Skin of body (tissue), 2 donors: Measurements from ENCODE around the gene PDLIM1. TPM values are rescaled to one million over a fixed set of nuclear protein-coding genes. Genes with fewer than 3 reads are reported as not detected.

Source experiments
- DNase-seq: peaks from one replicate; lab custom pipeline; 2025; lab: John Stamatoyannopoulos, UW
- total RNA-seq: library from RNA; depleted of rRNA; stranded (reverse); fragments of >200 nt; gene quantifications from one replicate; pipeline ENCODE4 v1.2.3, GENCODE V29; 2014

Gene PDLIM1
- total RNA-seq, 1 donor from 2014 or later: 21.9 TPM

DNA sequence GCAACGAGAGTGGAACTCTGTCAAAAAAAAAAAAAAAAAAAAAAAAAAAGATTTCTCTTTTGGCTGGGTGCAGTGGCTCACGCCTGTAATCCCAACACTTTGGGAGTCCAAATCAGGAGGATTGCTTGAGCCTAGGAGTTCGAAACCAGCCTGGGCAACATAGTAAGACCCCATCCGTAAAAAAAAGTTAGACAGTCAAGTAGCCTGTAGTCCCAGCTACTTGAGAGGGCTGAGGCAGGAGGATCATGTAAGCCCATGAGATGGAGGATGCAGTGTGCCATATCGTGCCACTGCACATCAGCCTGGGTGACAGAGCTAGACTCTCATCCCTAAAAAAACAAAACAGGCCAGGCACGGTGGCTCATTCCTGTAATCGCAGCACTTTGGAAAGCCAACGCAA lies 25.2 kb downstream of the PDLIM1 start:
- no peak for DNase-seq

DNA sequence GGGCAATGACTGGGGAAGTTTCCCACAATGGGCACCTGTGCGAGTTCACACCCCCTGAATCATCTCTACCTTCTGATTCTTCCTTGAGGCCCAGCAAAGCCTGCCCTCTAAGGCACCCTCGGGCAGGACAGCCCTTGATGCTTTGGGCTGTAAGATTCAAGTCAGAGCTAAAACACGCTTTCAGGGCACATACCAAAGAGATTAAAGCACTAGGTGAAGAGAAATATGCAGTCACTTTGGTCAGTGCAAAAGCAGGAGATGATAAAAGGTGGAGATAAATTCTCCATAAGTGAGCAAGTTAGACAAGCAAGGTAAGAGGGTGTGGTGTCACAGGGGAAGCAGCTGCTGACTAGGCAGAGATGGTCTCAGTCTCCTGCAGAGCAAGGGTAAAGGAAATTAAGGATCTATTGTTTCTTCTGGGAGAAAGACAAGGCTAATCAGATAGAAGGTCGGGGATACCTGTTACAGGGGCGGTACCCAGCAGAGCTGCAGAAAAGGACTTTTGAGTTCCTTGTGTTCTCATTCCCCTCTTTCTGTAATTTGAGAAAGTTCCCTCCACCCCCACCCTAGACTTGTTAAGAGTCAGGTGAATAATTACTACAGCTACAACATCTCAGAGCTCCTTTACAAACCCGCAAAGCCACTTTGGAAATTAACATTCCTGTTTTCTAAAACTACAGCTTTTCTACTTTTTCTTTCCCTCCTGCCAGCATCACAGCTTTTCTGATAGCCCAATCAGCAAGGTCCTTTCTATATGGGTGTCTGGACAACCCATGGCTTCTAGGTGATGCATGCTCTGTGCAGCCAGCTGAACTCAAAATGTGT lies 26.4 kb downstream of the PDLIM1 start:
- no peak for DNase-seq

DNA sequence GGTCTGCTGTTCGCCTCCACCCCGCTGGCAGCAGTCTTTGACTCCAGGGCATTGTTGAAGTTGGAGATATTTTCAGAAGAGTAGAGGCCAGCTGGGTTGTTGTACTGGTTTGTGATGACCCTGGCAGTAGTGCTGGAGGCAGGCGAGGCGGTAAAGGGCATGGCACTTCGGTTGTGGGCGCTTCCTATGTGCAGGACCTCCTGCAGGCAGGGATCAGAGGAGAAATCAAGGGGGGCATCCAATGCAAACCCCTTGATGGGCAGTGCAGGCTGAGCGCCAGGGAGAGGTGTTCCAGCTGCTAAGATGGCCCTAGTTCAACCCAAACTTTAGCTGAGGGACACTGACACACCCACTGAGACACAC lies 27.0 kb downstream of the PDLIM1 start:
- no peak for DNase-seq

DNA sequence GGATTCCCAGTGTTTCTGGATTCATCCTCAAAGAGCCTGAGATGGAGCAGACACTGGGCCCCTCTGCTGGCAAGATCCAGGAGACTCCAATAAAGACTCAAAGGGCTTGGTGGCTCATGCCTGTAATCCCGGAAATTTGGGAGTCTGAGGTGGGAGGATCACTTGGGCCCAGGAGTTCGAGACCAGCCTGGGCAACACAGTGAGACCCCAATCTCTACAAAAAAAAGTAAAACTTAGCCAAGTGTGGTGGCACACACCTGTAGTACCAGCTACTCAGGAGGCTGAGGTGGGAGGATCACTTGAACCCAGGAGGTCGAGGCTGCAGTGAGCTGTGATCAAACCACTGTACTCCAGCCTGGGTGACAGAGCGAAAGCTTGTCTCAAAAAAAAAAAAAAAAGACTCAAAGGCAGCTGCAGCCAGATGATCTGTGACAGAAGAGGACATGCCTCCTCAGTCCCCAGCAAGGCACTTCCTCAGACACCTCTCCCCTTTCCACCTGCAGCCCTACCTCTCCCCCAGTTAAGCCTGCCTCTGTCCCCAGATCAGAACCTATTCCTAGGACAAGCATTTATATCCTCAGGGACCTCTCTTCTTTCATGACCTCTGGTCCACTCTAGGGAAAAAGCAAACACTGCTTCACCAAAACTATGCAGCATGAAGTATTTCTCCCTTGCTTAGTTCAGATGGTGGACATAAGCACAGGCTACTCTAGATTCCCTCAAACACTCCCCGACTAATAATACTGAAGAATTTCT lies 27.9 kb downstream of the PDLIM1 start:
- no peak for DNase-seq

DNA sequence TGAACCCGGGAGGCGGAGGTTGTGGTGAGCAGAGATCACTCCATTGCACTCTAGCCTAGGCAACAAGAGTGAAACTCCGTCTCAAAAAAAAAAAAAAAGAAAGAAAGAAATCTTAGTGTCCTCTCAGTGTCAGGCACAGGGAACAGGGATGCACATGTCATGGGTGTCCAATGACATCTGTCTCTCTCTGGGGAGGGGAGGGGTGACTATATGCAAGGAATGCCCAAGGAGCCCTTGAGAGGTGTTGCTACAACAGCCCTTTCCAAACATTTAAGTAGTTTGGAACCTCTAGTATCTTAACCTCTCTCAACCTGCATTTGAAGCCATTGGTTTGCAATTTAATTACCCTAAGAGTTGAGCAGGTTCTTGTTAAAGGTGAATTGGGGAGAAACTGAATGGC lies 28.9 kb downstream of the PDLIM1 start:
- DNase-seq: no peak

DNA sequence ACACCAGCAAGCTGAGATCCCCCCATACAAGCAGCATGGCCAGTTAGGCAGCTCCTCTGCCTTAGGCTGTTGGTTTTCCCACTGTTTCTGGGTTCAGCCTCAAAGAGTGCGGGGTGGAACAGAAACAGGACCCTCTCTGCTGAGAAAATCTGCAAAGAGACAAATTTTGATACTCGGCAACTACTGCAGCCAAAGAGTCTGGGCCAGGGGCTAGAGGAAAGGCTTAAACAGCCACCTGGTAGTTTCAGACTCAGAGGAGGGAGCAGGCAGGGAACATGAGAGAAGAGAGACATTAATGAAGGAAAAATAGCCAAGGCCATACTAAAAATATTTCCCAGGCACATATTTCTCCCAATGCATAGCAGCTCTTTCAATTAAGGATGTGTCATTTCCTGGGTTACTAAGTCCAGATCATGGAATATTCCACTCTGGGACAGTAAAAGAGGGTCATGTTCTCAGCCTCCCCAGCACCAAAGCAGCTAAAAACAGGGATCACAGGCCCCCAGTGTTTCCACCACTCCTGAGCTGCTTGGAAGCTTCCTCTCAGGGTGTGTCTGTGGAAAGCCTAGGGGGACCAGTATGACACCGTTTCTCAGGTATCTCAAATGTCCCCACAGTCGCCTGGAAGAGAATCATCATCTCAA lies 29.8 kb downstream of the PDLIM1 start:
- DNase-seq: no peak

DNA sequence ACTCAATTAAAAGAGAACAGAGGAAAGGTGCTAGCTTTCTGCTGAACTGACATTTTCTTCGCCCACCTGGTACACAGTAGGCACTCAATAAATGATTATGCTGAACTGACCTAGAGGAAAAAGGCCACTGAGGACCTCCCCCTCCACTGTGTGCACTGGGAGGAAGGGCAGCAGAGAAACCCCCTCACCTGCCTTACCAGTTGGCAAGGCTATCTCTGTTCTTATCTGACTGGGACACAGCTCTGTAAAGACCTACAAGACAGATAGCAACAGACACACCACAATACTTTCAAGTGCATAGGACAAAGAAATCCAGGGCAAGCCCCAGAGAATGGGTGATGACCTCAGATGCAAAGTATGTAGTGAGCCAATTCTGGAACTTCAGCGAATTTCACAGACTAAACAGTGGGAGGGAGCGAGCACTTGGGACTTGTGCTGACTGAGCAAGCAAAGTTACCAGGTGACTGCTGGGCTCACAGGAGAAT lies 30.4 kb downstream of the PDLIM1 start:
- DNase-seq: no peak

DNA sequence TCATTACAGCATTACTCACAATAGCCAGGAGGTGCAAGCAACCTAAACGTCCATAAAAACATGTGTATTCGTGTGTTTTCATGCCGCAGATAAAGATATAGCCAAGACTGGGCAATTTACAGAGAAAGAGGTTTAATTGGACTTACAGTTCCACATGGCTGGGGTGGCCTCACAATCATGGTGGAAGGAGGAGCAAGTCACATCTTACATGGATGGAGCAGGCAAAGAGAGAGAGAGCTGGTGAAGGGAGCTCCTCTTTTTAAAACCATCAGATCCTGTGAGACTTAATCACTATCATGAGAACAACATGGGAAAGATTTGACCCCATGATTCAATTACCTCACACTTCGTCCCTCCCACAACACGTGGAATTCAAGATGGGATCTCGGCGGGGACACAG lies 33.0 kb downstream of the PDLIM1 start:
- no peak for DNase-seq

DNA sequence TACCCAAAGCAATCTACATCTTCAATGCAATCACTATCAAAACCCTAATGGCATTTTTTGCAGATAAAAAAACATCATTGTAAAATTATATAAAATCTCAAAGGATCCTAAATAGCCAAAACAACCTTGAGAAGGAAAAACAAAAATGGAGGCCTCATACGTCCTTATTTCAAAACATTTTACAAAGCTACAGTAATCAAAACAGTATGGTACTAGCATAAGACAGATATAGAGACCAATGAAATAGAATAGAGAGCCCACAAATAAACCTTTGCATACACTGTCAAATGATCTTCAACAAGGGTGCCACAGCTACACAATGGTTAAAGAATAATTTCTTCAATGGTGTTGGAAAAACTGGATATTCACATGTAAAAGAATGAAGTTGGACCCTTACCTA lies 34.5 kb downstream of the PDLIM1 start:
- no peak for DNase-seq

DNA sequence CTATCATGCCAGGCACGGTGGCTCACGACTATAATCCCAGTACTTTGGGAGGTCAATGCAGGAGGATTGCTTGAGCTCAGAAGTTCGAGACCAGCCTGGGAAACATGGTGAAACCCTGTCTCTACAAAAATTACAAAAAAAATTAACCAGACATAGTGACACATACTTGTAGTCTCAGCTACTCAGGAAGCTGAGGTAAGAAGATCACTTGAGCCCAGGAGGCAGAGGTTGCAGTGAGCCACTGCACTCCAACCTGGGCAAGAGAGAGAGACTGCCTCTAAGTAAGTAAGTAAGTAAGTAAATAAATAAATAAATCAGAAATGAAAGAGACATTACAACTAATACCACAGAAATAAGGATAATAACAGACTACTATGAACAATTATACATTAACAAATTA lies 36.2 kb downstream of the PDLIM1 start:
- no peak for DNase-seq

DNA sequence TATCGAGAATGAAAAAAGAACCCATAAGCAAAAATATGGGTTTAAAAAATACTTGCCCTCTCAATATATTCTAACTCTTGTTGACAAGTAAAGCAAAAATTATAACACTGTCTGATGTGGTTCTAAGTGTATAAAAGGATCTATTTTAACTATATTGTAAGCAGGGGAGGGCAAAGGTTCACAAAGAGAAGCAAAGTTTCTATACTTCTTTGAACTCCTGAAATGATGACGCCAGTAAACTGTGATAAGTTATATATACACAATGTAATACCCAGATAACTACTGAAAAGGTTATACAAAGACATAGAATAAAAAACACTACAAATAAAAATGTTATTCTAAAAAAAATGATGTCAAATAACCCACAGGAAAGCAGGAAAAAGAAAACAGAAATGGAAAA lies 37.1 kb downstream of the PDLIM1 start:
- DNase-seq: no peak

DNA sequence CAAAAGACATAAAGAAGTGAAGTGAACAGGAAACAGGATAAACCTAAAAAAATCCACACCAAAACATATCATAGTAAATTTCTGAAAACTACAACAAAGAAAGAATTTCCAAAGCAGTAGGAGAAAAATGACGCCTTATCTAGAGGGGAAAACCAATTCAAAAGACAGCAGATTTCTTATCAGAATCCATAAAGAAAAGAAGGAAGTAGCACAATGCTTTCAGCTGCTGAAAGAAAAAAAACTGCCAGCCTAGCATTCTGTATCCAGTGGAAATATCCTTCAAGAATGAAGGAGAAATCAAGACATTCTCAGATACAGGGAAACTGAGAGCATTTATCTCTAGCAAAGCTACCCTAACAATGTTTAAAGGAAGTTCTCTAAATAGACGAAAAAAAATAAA lies 37.8 kb downstream of the PDLIM1 start:
- no peak for DNase-seq

DNA sequence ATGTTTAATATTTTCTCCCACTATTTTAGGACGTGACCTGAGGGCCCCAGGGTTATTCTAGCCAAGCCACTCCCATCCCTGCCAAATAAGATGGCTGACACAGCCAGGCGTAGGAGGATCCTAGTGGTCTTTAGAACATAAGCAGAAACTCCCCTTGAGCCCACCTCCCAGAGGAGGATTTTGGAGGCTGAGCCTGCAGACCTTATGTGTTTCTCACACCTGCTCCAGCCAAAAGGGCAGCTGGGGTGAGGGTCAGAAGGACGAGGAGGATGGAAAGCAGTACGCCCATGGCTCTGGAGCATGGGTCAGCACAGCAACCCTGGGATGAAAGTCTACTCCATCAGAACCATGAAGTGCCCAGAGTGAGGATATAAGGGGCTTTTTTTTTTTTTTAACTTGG lies 39.9 kb downstream of the PDLIM1 start:
- DNase-seq: no peak

DNA sequence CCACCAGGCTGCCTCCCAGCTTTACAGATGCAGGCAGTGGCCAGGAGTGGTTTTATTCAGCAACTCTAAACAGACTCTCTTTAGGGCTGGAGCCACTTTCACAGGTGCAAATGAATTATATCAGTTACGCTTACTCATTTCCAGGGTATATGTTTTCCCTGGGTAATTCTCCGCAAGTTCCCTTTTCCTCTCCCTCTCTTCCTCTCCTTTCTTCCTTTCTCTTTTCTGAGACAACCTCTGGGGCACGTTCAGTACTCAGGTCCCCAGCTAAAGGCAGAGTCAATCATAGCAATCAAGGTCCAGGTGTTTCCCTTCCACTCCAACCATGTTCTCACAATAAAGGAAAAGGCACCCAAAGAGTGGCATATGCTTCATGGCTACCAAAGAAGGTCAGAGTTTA lies 41.3 kb downstream of the PDLIM1 start:
- DNase-seq: no peak

DNA sequence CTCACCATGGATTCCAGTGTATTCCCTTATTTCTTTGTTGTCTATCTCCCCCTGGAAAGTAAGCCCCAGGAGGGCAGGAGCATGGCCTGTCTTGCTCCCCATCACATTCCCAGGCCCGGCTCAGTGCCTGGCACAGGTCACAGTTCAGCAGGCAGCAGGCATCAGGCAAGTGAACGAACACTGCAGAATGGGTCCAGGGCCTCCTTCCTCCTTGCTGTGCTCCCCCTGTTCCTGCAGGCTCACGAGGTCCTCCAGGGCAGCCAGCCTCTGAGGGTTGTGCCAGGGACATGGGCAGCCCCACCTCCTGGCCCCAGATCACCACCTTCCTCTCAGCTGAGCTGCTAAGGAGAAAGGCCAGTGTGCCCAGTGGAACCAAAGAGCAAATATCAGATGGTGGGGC lies 41.8 kb downstream of the PDLIM1 start:
- no peak for DNase-seq

DNA sequence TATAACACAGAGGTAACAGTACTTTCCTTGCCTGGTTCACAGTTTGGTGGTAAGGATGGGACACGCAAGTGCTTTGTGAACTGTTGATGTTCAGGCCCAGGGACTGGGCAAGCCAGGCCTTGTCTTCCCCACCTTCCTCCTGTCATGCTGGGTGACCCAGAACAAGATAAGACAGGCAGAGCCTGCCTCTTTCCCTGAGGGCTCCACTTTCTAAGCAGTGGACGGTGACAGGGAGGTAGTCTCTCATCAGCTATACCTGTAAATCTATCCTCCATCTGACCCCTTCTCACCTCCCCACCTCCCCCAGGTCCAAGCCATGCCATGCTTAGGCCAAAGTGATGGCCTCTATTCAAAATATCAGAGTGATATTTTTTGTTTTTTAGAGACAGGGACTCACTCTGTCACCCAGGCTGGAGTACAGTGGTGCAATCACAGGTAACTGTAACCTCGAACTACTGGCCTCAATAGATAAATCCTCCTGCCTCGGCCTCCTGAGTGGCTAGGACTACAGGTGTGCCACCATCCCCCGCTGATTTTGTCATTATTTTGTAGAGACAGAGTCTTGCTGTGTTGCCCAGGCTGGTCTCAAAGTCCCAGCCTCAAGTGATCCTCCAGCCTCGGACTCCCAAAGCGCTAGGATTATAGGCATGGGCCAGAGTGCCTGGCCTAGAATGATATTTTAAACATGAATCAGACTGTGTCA lies 42.8 kb downstream of the PDLIM1 start:
- no peak for DNase-seq

DNA sequence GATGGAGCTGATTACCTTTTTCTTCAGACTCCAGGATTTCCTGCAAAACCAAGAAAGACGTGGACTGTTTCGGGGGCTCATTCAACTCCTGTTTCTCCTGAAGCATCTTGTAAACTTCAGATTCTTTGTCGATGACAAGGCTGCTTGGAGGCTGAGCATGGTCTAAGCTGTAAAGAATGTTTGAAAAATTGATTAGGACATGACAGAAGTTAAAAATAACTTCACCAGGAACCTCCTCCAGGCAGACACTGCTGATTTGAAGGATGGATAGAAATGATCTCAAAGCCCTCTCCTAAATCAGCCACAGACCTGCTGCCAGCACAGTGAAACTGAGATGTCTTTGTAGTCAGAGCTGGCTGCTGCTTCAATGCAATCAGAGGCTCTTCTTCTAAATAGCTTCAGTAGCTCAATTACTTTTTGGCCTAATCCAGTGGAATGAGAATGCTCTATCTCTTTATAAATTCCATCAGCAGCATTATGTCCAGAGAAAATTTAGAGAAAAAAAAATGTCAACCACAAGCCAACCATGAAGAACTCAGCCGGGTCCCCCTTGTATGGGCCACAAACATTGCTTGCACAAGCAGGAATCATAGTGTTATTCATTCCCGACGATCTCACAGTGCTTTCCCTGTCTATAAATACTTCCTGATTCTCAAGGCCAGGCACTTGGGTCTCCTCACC lies 43.5 kb downstream of the PDLIM1 start:
- no peak for DNase-seq

DNA sequence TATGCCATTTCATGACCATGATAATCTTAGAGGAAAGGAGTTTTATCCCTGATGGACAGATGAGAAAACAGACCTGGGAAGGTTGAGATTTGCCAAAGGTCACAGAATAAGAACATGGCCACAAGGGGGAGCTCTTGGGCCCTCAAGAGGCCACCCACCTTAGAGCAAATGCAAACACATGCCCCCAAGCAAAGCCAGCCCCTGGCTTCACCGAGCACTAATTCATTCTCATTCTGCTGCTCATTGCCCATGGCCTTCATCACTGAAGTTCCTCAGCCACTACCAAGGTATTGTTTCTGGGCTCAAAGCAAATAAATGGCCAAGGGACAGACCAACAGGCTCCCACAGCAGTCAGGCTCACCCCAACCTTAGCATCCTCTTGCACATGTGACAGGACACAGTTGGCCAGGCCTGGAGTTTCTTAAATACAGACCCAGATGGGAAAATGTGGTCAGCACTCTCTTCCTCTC lies 44.2 kb downstream of the PDLIM1 start:
- no peak for DNase-seq

DNA sequence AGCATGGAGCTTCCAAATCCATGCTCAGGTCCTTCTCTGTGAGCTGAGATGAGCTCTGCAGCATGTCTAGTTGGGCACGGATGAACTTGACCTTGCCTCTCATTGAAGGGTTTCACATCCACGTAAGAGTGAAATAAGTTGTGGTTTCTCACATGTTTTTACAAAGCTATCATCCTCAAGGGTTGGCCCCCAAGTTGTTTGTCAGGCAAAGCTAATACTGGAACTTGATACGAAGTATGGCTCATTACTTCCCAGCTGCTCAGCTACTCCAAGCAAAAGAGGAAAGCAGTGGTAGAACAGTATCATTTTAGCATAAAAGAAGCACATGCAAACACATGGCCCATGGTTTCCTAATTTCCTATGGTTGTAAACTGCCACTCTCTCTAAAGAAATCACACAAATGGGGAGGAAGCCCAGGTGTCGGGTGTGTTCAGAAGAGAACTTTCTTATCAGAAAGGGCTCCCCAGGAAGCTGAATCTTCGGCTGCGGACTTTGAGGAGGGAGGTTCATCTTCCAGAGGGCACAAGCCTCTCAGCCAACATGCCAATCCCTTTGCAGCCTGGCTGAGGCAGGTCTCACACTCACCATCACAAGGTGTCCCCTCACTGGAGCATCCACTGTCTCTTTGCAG lies 45.3 kb downstream of the PDLIM1 start:
- DNase-seq: no peak

DNA sequence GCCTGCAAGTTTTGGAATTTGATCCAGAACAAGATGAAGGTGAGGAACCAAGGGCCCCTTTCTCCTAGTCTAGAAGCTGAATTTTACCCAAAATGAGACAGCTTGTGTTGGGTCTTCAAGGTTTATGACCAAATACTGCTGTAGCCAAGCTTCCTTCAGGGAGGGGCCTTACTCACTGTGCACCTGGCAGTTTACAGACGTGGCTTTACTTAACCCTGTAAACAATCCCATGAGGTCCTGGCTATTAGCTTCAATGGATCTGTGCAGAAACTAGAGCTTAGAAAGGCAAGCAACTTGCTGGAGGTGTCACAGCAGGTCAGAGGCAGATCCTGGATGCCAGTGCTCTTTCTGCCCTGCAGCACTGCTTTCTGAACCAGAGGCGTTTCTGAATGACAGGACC lies 46.7 kb downstream of the PDLIM1 start:
- no peak for DNase-seq

DNA sequence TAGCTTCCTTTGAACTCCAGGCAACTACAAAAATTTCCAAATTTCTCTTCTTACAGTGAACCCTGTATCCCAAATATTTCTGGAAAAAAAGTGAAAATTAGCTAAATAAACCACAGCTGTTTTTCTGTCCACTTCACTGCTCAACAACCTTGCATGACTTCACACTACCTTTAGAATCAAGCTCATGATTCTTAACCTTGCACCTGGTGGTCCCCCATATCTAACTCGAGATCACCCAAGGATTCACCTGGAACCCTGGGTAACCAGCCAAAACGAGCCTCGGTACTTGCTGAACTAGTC lies 47.5 kb downstream of the PDLIM1 start:
- DNase-seq: no peak
